Body of pancreas (tissue), 4 donors: ENCODE measurements around the gene SAMHD1.

ENCODE experiments used
- CTCF ChIP-seq, 7 experiments: fragments of 450-650 bp in 4 of 7; fragments of 200-600 bp in 3 of 7; sonication (generic) in 3 of 7; IDR thresholded peaks; one replicate each; pipeline ENCODE4 v1.5.1; 2016 to 2019; ENCODE audit warnings: antibody characterized with exemption in 7 of 7
- POLR2A ChIP-seq, 3 donors: fragments of 450-650 bp; IDR thresholded peaks; one replicate each; pipeline ENCODE4 v1.6.1; 2016; ENCODE audit warnings: antibody characterized with exemption in 3 of 3, mild to moderate bottlenecking in 2 of 3

- no peak for TF ChIP-seq CTCF (IDR thresholded peaks at IDR 0.05)
- TF ChIP-seq POLR2A (IDR thresholded peaks at IDR 0.05): no peak
These were observed 17.5 kb upstream of the SAMHD1 start for GRCh38 chr20:36969051-36969450.
